ENCODE results near the gene DNASE1.

GRCh38 chr16:3673676-3674377 is 19.3 kb downstream of the DNASE1 start:
- TF ChIP-seq CTCF (IDR thresholded peaks at IDR 0.05) = no peak
- TF ChIP-seq SMC3 (IDR thresholded peaks at IDR 0.05; ENCODE audit: low read depth, low read length) = no peak
- TF ChIP-seq MAX (IDR thresholded peaks at IDR 0.05; ENCODE audit: low read depth) = no peak
- no peak for TF ChIP-seq FOSL2 (IDR thresholded peaks at IDR 0.05; ENCODE audit: borderline replicate concordance, low read depth)
- no peak for TF ChIP-seq POLR2AphosphoS5 (IDR thresholded peaks at IDR 0.05; ENCODE audit: low read depth, low read length)
- TF ChIP-seq REST (IDR thresholded peaks at IDR 0.05; ENCODE audit: low read depth, low read length) = no peak
- TF ChIP-seq MXI1 (IDR thresholded peaks at IDR 0.05; ENCODE audit: low read depth, low read length) = no peak
- no peak for TF ChIP-seq SIN3A (IDR thresholded peaks at IDR 0.05; ENCODE audit: borderline replicate concordance, low read depth, low read length)
- TF ChIP-seq IRF3 (IDR thresholded peaks at IDR 0.05; ENCODE audit: low read depth, low read length) = no peak
- TF ChIP-seq USF2 (IDR thresholded peaks at IDR 0.05; ENCODE audit: borderline replicate concordance, low read depth, low read length) = no peak
- no peak for TF ChIP-seq CHD2 (IDR thresholded peaks at IDR 0.05; ENCODE audit: low read length, partially characterized antibody)
- TF ChIP-seq RAD21 (IDR thresholded peaks at IDR 0.05; ENCODE audit: low read length) = no peak
- TF ChIP-seq EP300 (IDR thresholded peaks at IDR 0.05; ENCODE audit: borderline replicate concordance in 1 of 2, low read depth in 1 of 2, low read length in 1 of 2) = no peak
- TF ChIP-seq YY1 (IDR thresholded peaks at IDR 0.05; ENCODE audit: low read depth) = no peak

All from SK-N-SH (cell line).